ENCODE results near the gene SS18L1.

- no peak for TF ChIP-seq ARNT (IDR thresholded peaks at IDR 0.05)
- no peak for TF ChIP-seq ELF4 (IDR thresholded peaks at IDR 0.05)
- no peak for TF ChIP-seq FOXA1 (IDR thresholded peaks at IDR 0.05)
Observed at GRCh38 chr20:62168061-62168460, 24.5 kb downstream of the SS18L1 start.
